Adrenal gland (tissue), 5 donors: Measurements from ENCODE around the gene VDAC1.

ENCODE experiments used
- POLR2A ChIP-seq, 2 donors: fragments of 450-650 bp; IDR thresholded peaks; one replicate each; pipeline ENCODE4 v1.6.1; 2017; ENCODE audit warnings: antibody characterized with exemption in 2 of 2, mild to moderate bottlenecking in 2 of 2, moderate library complexity in 1 of 2
- TF ChIP-seq, protein P1 (sequence below), 6 experiments: fragments of 450-650 bp in 4 of 6; fragments of 200-600 bp in 2 of 6; sonication (generic) in 1 of 6; IDR thresholded peaks; 1 replicate in 5 of 6; 2 replicates in 1 of 6; pipeline versions ENCODE4 v1.5.1 to v1.8.0; 2016 to 2021; ENCODE audit warnings: antibody characterized with exemption in 6 of 6, mild to moderate bottlenecking in 2 of 6, moderate library complexity in 1 of 6
- donor health status: DM: no; HTN: no; CAD: no.

DNA sequence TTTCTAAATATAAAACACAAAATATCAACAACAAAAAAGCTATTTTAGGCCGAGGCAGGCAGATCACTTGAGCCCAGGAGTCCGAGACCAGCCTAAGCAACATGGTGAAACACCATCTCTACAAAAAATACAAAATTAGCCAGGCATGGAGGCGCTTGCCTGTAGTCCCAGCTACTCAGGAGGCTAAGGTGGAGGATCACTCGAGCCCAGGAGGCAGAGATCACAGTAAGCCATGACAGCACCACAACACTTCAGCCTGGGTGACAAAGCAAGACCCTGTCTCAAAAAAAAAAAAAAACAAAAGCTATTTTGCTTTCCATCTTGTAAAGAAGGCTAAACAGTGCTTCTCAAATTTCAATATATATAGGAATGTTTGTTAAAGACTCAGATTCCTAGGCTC lies 47.7 kb downstream of the VDAC1 start:
- TF ChIP-seq, protein P1, sequence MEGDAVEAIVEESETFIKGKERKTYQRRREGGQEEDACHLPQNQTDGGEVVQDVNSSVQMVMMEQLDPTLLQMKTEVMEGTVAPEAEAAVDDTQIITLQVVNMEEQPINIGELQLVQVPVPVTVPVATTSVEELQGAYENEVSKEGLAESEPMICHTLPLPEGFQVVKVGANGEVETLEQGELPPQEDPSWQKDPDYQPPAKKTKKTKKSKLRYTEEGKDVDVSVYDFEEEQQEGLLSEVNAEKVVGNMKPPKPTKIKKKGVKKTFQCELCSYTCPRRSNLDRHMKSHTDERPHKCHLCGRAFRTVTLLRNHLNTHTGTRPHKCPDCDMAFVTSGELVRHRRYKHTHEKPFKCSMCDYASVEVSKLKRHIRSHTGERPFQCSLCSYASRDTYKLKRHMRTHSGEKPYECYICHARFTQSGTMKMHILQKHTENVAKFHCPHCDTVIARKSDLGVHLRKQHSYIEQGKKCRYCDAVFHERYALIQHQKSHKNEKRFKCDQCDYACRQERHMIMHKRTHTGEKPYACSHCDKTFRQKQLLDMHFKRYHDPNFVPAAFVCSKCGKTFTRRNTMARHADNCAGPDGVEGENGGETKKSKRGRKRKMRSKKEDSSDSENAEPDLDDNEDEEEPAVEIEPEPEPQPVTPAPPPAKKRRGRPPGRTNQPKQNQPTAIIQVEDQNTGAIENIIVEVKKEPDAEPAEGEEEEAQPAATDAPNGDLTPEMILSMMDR (IDR thresholded peaks at IDR 0.05) = no peak
- TF ChIP-seq POLR2A (IDR thresholded peaks at IDR 0.05) = no peak
